Dedifferentiated amniotic fluid mesenchymal stem cell (primary cell): Measurements from ENCODE around the gene LDB2.

Experiments
- DNase-seq: peaks from one replicate; pipeline ENCODE4 v3.0.0-alpha.2; 2016; ENCODE audit errors: extremely low spot score

LDB2 gene

DNA sequence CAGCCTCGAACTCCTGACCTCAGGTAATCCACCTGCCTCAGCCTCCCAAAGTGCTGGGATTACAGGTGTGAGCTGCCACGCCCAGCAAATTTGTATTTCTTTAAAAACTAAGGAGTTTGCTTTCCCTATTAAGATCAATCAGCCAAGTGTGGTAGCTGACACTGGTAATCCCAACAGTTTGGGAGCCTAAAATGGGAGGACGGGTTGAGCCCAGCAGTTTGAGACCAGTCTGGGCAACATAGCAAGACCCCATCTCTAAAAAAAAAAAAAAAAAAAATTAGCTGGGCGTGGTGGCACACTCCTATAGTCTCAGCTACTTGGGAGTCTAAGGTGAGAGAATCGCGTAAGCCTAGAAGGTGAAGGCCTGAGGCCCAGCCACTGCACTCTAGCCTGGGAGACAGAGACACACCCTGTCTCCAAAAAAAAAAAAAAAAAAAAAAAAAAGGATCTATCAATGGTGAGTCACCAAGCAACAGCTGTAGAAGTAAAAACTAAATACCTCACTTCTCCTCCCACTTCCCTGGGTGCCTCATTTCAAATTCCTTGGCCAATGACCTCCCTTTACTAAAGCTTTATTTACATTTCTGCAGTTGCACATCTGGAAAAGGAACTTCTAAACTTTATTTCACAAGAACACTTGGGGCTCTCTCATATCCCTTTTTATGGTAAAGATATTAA, 54.5 kb downstream of the LDB2 start:
- DNase-seq = peak; percentile 91

DNA sequence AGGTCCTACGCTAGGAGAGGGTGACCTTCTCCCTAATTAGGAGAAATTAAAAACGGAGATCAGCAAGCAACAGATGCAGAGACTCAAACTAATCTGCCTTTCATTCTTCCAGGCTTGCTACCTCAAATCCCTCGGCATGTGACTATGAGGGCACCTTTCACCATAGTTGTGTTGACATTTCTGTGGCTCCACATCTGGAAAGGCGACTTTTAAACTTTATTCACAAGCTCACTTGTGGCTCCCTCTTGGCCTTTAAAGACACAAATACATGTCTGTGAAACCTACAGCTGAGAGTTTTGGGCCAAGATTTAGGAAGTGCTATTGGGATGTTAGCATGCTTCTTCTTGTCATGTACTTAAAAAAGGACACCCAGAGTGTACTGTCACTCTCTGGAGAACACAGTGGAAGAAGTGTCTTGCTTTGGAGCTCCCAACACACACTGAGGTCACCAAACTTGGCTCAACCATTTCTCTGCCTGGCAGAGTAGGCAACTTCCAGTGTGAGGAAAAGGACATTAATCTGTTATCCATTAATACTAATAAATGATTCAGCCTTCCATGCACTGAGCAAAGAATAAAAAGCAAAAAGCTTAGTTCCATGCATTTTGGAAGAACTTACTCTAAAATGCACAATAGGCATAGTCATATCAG, 60.1 kb downstream of the LDB2 start:
- DNase-seq = no peak

DNA sequence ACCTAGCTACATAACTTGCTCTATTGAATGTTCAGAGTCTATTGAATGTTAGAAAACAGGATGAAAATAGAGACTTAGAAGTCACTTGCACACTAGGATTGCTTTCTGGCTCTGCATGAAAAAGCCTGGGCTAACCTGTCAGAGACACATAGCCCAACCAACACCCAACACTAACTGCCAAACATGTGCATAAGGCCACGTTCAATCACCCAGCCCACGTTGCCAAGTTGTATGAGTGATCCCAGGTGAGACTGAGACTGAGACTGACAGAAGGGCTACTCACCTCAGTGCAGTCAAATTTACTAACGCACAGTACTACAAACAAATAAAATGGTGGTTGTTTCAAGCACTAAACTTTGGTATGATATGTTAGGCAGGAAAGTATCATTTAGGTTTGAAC, 61.0 kb downstream of the LDB2 start:
- no peak for DNase-seq

GRCh38 chr4:16836324-16836723, 62.1 kb downstream of the LDB2 start:
- DNase-seq = no peak

DNA sequence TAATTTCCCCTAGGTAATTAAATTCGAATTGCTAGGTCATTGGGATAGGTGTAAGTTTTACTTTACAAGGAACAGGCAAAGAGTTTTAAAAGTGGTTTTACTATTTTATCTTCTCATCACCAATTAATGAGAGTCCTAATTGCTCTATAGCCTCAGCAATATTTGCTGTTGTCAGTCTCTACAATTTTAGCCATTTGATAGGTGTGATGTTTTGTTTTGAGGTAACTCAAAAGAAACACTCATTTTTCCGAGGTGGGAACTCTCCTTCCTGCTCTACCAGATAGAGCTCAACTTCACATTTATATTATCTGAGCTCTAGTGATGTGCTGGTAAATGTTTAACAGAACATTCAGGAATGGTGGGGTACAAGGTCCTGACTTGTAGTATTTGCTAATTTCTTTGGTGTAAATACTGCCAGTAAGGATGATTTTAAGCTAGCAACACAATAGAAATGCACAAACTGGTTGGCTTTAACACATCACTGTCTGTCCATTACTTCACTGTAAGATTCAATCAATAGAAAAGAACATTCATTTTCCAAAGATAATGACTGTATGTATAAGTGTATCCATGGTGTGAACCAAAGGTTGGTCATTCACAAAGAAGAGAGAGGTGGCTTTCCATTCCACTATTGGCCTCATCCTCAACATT, 62.7 kb downstream of the LDB2 start:
- DNase-seq = no peak

DNA sequence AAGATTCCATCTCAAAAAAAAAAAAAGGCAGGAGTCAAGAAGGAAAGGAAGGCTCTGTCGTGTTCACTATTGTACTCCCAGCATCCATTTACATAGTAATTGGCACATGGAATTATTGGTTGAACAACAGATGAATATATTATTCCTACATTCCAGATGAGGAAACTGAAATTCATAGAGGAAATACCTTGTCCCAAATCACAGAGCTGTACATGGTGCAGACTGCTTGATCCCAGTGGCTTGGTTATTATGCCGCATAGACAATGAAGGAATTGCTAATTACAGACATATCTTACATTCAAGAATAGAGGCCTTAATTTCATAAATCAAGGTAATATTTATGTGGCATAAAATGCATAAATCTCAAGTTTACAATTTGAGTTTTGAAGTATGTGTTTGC, 63.6 kb downstream of the LDB2 start:
- no peak for DNase-seq

GRCh38 chr4:16833722-16834121, 64.7 kb downstream of the LDB2 start:
- DNase-seq = no peak

DNA sequence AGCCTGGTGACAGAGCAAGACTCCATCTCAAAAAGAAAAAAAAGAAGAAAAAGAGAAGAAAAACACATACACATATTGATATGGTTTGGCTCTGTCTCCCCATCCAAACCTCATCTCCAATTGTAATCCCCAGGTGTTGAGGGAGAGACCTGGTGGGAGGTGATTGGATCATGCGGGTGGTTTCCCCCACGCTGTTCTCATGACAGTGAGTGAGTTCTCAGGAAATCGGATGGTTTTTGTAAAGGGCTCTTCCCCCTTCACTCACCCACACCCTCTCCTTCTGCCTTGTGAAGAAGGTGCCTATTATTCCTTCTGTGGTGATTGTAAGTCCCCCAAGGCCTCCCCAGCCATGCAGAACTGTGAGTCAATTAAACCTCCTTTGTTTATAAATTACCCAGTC, 68.4 kb downstream of the LDB2 start:
- no peak for DNase-seq

- no peak for DNase-seq
These were observed 70.4 kb downstream of the LDB2 start for GRCh38 chr4:16827794-16828724.

DNA sequence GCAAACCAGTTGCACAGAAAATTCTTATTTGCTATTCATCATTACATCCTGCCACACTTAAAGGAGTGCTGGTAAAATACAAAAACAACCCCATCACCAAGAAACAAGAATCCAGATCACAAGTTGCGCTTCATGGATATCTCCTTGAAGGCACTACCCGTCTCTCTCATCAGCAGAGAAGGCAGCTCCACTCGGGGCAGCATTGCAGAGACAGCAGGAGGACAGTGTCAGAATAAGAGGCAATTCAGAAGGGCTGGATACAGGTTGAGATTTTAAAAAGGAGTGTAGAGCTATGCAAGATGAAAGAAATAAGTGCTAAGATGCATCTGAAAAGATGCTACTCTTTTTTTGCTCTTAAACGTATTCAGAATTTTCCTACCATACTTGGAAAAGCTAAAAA, 71.4 kb downstream of the LDB2 start:
- no peak for DNase-seq

- DNase-seq = no peak
These were observed 72.0 kb downstream of the LDB2 start for GRCh38 chr4:16826406-16826910.

DNA sequence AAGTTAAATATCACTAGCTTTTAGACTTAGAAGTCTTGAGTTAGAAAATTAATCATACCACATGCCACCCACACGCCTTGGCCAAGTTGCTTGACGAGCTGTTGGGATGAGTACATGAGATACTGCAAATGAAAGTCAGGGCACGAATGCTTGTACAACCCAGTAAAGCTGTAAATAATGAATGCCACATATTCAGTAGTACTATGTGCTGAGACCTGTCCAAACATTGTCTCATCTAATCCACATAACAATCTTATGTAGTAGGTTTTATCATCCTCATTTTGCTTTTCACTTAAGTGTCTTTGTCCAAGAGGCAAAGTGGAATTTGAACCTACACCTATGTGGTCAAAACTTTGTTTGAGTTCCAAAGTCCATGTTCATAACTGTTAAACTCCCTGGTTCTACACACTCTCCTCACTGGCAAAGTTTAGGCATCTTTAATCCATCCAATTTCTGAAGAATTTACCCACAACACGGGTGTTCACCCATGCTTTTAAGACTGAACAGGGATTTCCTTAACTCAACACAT, 74.1 kb downstream of the LDB2 start:
- no peak for DNase-seq

- no peak for DNase-seq
These were observed 78.1 kb downstream of the LDB2 start for GRCh38 chr4:16820329-16820728.

DNA sequence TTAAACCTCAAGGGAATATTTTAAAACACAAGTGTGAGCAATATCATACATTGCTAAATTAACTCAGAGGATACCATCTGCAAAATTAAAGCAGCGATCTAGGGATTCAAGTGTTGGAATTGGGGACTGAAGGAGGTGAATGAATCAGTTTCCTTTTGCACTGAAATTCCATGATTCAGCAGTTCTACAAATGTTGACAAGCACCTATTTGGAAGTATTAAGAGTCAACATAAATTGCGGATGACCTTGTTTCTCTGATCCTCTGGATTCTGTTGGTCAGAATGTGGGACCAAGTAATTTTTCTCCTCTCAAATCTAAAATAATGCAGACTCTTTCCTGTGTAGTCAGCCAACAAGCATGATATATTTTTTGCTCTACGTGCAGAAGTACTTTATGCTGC, 78.8 kb downstream of the LDB2 start:
- no peak for DNase-seq

GRCh38 chr4:16818005-16818404, 80.4 kb downstream of the LDB2 start:
- DNase-seq = no peak

GRCh38 chr4:16817286-16817685, 81.2 kb downstream of the LDB2 start:
- DNase-seq = no peak

DNA sequence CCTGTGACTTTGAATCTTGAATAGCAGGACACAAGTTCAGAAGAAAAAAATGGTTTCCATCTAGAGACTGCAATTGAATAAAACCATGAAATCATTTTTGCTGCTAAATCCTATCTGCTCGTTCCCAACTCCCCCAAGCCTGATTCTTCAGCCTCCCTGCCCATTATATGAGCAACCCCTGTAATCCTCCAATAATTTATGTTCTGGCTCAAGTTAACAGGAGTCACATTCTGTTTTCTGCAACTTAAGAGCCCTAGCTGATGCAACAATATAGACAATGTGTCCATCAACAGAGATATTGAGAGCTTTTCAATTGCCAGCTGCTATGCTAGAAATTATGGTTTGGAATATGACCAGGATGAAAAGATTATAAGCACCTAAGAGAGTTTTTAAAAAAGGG, 84.1 kb downstream of the LDB2 start:
- DNase-seq = no peak

- DNase-seq = no peak
These were observed 86.4 kb downstream of the LDB2 start for GRCh38 chr4:16812041-16812440.

DNA sequence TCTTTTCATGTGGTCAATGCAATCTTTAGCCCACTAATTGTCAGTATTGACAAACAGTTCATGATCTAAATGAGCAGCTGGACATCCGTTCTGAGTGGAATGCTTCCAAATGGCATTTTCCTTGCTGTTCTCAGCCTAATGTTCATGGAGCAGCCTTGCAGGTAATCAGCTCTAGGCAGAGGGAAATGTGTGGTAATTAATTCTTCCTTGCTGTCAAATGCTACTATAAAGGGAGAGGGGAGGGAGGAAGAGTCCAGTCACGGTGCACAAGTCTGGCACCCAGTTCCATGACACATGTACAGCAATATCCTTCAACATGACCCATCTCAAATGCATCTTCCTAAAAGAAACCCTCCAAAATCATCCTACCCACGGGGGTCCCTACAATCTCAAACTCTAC, 88.5 kb downstream of the LDB2 start:
- no peak for DNase-seq

DNA sequence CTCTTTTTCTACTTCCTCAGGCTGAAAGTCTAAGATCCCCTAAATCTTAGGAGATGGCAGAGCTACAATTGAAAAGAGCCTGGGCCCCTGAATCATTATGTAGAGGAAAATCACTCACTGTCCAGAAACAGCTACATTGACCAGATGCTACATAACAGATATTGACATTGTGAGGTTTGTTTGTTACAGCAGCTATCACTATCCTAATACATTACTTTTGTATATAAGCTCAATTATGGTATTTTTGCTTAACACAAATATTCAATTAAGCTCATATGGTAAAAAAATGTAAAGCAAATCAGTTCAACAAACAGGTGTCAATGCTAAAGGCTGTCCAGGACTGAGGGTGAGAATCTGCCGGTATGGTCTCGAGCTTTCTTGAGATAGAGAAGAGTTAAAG, 89.4 kb downstream of the LDB2 start:
- DNase-seq = no peak

- no peak for DNase-seq
These were observed 91.1 kb downstream of the LDB2 start for GRCh38 chr4:16807355-16807754.

GRCh38 chr4:16804581-16804980, 93.9 kb downstream of the LDB2 start:
- DNase-seq = no peak
